IPS-NIHi7 (cell line): Measurements from ENCODE around the gene HMCN2.

ENCODE experiments used
- DNase-seq: peaks from one replicate; pipeline ENCODE4 v3.0.0; 2012; ENCODE audit warnings: mixed read lengths; ENCODE audit errors: extremely low spot score

The HMCN2 gene

GRCh38 chr9:130345009-130345896 is 79.7 kb downstream of the HMCN2 start:
- no peak for DNase-seq

GRCh38 chr9:130345897-130346385 is 80.4 kb downstream of the HMCN2 start:
- DNase-seq, result no peak

GRCh38 chr9:130346431-130346830 is 80.9 kb downstream of the HMCN2 start:
- no peak for DNase-seq

GRCh38 chr9:130347036-130347435 is 81.5 kb downstream of the HMCN2 start:
- DNase-seq, result no peak

- DNase-seq, result peak; percentile 48
Measured at GRCh38 chr9:130347931-130348330, 82.4 kb downstream of the HMCN2 start.

GRCh38 chr9:130348341-130348740 is 82.8 kb downstream of the HMCN2 start:
- no peak for DNase-seq

- no peak for DNase-seq
Measured at GRCh38 chr9:130348881-130349280, 83.3 kb downstream of the HMCN2 start.

- DNase-seq, result no peak
Measured at GRCh38 chr9:130349398-130349797, 83.8 kb downstream of the HMCN2 start.

- DNase-seq, result no peak
Measured at GRCh38 chr9:130351343-130351742, 85.8 kb downstream of the HMCN2 start.

GRCh38 chr9:130352081-130352480 is 86.5 kb downstream of the HMCN2 start:
- no peak for DNase-seq

- no peak for DNase-seq
Measured at GRCh38 chr9:130352586-130353285, 87.2 kb downstream of the HMCN2 start.

GRCh38 chr9:130354378-130354777 is 88.8 kb downstream of the HMCN2 start:
- DNase-seq, result no peak

- no peak for DNase-seq
Measured at GRCh38 chr9:130354806-130355205, 89.2 kb downstream of the HMCN2 start.

GRCh38 chr9:130356033-130356432 is 90.5 kb downstream of the HMCN2 start:
- no peak for DNase-seq

- DNase-seq, result no peak
Measured at GRCh38 chr9:130356877-130357584, 91.5 kb downstream of the HMCN2 start.

- no peak for DNase-seq
Measured at GRCh38 chr9:130358928-130359327, 93.4 kb downstream of the HMCN2 start.

- peak; percentile 74 for DNase-seq
Measured at GRCh38 chr9:130359819-130360218, 94.3 kb downstream of the HMCN2 start.

- DNase-seq, result no peak
Measured at GRCh38 chr9:130360672-130361071, 95.1 kb downstream of the HMCN2 start.

- no peak for DNase-seq
Measured at GRCh38 chr9:130361873-130362362, 96.4 kb downstream of the HMCN2 start.

GRCh38 chr9:130362691-130363090 is 97.1 kb downstream of the HMCN2 start:
- no peak for DNase-seq

- no peak for DNase-seq
Measured at GRCh38 chr9:130363755-130364404, 98.3 kb downstream of the HMCN2 start.
